GM12872 (cell line): Measurements from ENCODE around the gene PIK3R2.

Experiments used
- CTCF ChIP-seq: IDR thresholded peaks from 3 replicates; pipeline ENCODE4 v1.5.1; 2011; ENCODE audit warnings: low read depth, mild to moderate bottlenecking, low read length, moderate library complexity; ENCODE audit not compliant: insufficient read depth

PIK3R2 gene

GRCh38 chr19:18137657-18138339, 15.2 kb upstream of the PIK3R2 start:
- no peak for TF ChIP-seq CTCF

GRCh38 chr19:18140473-18140872, 12.5 kb upstream of the PIK3R2 start:
- no peak for TF ChIP-seq CTCF

- no peak for TF ChIP-seq CTCF
Measured at GRCh38 chr19:18141031-18141430, 11.9 kb upstream of the PIK3R2 start.

GRCh38 chr19:18143902-18144301, 9.1 kb upstream of the PIK3R2 start:
- TF ChIP-seq CTCF: no peak

- no peak for TF ChIP-seq CTCF
Measured at GRCh38 chr19:18144361-18144760, 8.6 kb upstream of the PIK3R2 start.

GRCh38 chr19:18144906-18145305, 8.1 kb upstream of the PIK3R2 start:
- TF ChIP-seq CTCF: no peak

GRCh38 chr19:18145391-18145999, 7.5 kb upstream of the PIK3R2 start:
- no peak for TF ChIP-seq CTCF
